Measurements from ENCODE around the gene MARVELD2. TPM values are rescaled to one million over a fixed set of nuclear protein-coding genes. Genes with fewer than 3 reads are reported as not detected.

Gene MARVELD2
- total and polyA plus RNA-seq, 9 of the 15 experiments (the other 6 are each of a cell fraction or from before 2014, with no cell fraction given), result 0.03 to 0.29 (median 0.06) TPM; not detected in 3

DNA sequence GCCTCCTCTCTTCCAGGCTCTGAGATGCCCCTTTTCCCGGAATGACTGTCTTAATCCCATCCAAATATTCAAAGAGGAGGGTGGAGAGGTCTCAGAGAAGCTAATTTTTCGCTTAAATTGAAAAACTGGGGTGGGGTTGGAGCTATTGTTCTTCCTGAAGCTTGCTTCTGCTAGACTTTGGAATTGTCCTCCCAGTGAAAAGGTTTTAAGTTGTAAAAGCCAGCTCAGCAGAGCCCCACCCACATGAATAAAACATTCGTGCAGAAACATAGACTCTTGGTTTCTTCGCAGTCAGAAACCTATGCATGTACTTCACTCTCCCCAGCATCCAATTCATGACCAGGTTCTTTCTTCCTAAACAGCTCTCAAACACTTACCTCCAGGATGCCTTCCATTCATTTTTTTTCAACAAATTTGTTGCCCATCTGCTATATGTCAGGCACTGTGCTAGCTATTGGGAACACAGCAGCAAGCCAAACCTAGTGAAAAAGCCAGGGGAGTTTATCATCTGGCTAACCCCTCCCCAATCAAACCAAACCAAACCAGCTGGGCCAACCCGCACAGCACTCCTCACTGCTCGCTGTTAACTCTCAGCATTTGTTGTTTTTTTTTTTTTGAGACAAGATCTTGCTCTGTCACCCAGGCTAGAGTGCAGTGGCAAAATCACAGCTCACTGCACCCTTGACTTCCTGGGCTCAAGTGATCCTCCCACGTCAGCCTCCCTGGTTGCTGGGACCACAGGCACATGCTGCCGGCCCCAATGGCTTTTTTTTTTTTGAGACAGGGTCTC, 39.7 kb downstream of the MARVELD2 start (continued):
- TF ChIP-seq PHF21A (IDR thresholded peaks at IDR 0.05; ENCODE audit: borderline replicate concordance, low read depth) (peak; percentile 49; the same call in 1 of the 2 replicates), MCM5 (IDR thresholded peaks at IDR 0.05; ENCODE audit: low read depth) (no peak), ZNF134 (CRISPR knock-in tag; conservative IDR thresholded peaks at IDR 0.05) (no peak), ZNF384 (IDR thresholded peaks at IDR 0.05; ENCODE audit: low read depth, low read length) (peak; percentile 78), CEBPG (CRISPR knock-in tag; IDR thresholded peaks at IDR 0.05) (no peak), CEBPG (tag; conservative IDR thresholded peaks at IDR 0.05 in 1 of 2, IDR thresholded peaks at IDR 0.05 in 1 of 2) (0 out of 4 replicates have a peak, but pooled peaks of 1 of the 2 experiments have one; percentile 31), RFX5 (IDR thresholded peaks at IDR 0.05; ENCODE audit: low read depth, low read length) (no peak), CEBPB (tag; IDR thresholded peaks at IDR 0.05) (peak; percentile 40; the same call in 1 of the 2 replicates), EWSR1 (IDR thresholded peaks at IDR 0.05; ENCODE audit: borderline replicate concordance, low read depth, partially characterized antibody) (no peak), HDAC2 (IDR thresholded peaks at IDR 0.05) (peak; percentile 78), POLR2H (tag; IDR thresholded peaks at IDR 0.05; ENCODE audit: low read depth) (no peak), NFRKB (IDR thresholded peaks at IDR 0.05; ENCODE audit: low read depth) (no peak), ERF (CRISPR knock-in tag; IDR thresholded peaks at IDR 0.05) (no peak), KAT8 (IDR thresholded peaks at IDR 0.05; ENCODE audit: low read depth) (no peak), BCOR (IDR thresholded peaks at IDR 0.05) (0 out of 2 replicates have a peak, but pooled peaks have one; percentile 8), ZNF445 (CRISPR knock-in tag; IDR thresholded peaks at IDR 0.05; ENCODE audit: low read depth) (no peak), SMC3 (conservative IDR thresholded peaks at IDR 0.05; ENCODE audit: insufficient read depth, low read depth, low read length) (no peak), RCOR1 (IDR thresholded peaks at IDR 0.05; ENCODE audit: borderline replicate concordance in 1 of 2, low read depth in 2 of 2, low read length in 2 of 2) (peak in 1 of 2 experiments; percentile 93; a peak in 2 of 4 replicates), BHLHE40 (IDR thresholded peaks at IDR 0.05; ENCODE audit: low read length) (peak; percentile 46; the same call in 1 of the 2 replicates)
- TF ChIP-seq, protein P1, sequence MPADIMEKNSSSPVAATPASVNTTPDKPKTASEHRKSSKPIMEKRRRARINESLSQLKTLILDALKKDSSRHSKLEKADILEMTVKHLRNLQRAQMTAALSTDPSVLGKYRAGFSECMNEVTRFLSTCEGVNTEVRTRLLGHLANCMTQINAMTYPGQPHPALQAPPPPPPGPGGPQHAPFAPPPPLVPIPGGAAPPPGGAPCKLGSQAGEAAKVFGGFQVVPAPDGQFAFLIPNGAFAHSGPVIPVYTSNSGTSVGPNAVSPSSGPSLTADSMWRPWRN (IDR thresholded peaks at IDR 0.05; ENCODE audit: low read depth), result 0 out of 2 replicates have a peak, but pooled peaks have one; percentile 50
- TF ChIP-seq, protein P2, sequence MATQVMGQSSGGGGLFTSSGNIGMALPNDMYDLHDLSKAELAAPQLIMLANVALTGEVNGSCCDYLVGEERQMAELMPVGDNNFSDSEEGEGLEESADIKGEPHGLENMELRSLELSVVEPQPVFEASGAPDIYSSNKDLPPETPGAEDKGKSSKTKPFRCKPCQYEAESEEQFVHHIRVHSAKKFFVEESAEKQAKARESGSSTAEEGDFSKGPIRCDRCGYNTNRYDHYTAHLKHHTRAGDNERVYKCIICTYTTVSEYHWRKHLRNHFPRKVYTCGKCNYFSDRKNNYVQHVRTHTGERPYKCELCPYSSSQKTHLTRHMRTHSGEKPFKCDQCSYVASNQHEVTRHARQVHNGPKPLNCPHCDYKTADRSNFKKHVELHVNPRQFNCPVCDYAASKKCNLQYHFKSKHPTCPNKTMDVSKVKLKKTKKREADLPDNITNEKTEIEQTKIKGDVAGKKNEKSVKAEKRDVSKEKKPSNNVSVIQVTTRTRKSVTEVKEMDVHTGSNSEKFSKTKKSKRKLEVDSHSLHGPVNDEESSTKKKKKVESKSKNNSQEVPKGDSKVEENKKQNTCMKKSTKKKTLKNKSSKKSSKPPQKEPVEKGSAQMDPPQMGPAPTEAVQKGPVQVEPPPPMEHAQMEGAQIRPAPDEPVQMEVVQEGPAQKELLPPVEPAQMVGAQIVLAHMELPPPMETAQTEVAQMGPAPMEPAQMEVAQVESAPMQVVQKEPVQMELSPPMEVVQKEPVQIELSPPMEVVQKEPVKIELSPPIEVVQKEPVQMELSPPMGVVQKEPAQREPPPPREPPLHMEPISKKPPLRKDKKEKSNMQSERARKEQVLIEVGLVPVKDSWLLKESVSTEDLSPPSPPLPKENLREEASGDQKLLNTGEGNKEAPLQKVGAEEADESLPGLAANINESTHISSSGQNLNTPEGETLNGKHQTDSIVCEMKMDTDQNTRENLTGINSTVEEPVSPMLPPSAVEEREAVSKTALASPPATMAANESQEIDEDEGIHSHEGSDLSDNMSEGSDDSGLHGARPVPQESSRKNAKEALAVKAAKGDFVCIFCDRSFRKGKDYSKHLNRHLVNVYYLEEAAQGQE (IDR thresholded peaks at IDR 0.05; ENCODE audit: borderline replicate concordance), result peak; percentile 18; the same call in 1 of the 2 replicates
- TF ChIP-seq, protein P2 (CRISPR knock-in tag; IDR thresholded peaks at IDR 0.05; ENCODE audit: low read depth), result no peak

Measured in K562 (cell line).